OCI-M1 (cell line): ENCODE measurements around the gene SLC44A1.

Experiments used
- DNase-seq: peaks from one replicate; lab custom pipeline; 2025; lab: John Stamatoyannopoulos, UW

SLC44A1 gene

DNA sequence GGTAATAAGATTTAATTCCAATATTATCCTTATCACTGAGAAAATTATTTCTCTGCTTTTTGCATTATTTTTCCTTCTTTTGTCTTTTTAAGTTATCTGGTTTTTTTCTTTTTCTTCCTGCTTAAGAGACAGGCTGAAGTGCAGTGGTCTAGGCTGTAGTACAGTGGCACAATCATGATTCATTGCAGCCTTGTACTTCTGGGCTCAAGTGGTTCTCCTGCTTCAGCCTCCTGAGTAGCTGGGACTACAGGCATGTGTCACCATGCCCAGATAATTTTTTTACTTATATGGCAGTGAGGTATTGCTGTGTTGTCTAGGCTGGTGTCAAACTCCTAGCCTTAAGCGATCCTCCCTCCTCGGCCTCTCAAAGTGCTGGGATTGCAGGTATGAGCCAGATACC is 93.9 kb downstream of the SLC44A1 start:
- no peak for DNase-seq

DNA sequence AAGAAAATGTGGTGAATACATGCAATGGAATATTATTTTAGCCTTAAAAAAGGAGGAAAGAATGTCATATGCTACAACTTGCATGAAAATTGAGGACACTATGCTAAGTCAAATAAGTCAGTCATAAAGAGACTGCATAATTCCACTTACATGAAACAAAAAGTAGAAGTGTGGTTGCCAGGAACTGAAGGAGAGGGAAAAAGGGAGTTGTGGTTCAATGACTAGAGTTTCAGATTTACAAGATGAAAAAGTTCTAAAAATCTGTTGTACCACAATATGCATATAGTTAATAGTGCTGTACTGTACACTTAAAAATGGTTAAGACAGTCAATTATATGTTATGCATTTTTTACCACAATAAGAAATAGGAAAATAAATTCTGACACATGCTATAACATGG is 95.4 kb downstream of the SLC44A1 start:
- DNase-seq = no peak

DNA sequence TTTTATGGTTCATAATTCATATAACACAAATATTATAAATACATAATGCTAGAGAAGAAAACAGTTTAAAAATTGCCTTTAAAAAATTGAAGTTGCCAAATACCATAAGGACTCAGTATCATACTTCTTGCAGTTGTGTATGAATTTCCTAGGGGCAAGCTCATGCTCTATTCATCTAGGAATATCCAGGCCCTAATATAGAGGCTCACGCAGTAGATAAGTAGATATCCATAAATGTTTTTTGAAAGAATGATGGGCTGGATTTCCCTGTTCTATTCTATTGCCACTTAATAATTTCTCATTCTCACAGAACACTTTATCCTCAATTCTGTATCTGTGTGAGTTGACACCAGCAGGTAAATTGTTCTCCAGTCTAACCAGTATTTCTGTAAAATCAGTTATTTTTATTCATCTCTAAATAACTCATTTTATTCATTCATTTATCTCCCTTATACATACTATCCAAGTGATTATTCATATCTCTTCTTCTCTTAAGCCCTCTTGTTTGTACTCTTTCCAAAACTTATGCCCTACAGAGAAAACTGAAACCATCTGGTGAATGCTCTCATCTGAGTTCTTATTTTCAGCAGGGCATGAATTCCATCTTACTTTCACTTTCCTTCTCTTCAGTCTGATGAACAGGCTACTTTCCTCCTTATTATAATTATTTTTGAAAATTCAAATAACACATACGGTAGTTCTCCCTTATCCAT is 97.1 kb downstream of the SLC44A1 start:
- peak; percentile 84 for DNase-seq

DNA sequence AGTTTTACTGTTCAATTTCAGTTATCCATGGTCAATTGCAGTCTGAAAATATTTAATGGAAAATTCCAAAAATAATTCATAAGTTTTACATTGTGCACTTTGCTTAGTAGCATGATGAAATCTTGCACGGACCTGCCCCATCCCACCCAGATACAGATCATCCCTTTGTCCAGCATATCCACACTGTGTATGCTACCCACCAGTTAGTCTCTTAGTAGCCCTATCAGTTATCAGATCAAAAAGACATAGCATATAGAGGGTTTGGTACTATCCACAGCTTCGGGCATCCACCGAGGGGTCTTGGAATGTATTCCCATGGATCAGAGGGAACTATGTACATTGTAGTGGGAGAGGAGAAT is 97.7 kb downstream of the SLC44A1 start:
- peak; percentile 82 for DNase-seq

DNA sequence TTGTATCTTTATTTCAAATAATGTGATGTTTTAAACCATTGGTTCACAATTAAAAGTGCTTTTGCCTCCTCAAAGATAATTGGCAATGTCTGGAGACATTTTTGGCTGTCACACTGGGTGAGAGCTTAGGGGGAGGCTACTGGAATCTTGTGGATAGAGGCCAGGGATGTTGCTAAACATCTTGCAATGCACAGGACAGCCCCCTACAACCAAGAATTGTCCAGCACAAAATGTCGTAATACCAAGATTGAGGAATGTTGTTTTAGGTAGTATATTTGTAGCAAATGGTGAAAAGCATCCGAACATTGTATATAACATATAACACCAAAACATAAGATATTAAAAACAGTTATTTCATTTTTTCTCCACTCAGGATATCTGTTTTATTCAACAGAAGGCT is 99.8 kb downstream of the SLC44A1 start:
- DNase-seq = no peak

DNA sequence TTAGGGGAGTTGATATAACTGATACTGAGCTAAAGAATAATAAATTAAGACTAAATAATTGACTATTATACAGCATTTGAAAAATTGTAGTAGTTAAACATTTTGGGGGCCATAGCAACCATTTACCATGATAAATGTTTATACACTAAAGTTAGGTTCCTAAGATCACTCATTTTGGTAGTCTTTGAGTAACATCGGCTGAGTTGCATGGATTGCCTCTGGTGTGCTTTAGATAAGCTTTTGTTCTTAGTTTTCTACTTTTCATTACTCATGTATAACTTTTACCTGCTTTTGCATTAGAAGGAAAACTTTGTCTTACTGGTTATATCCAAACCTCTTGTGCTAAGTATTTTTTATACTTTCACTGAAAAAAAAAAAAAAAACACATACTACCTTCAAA is 101.2 kb downstream of the SLC44A1 start:
- peak; percentile 41 for DNase-seq

DNA sequence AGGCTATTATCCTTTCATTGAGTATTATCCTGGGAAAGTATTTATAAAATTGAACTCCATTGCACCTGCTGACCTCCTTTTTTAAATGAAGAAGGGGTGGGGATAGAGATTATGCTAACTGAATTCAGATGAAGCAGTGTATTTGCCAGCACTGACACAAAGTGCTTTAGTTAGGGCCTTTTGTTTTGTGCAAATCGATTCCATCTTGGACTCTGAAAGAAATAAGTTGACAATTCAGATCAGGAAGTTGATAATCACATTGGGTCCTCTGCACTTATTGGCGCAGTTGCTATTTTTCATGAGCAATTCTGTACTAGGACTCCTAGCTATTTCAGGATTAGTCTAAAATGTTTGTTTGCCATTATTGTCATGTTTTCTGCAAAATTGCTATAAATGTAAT is 101.8 kb downstream of the SLC44A1 start:
- peak; percentile 28 for DNase-seq

DNA sequence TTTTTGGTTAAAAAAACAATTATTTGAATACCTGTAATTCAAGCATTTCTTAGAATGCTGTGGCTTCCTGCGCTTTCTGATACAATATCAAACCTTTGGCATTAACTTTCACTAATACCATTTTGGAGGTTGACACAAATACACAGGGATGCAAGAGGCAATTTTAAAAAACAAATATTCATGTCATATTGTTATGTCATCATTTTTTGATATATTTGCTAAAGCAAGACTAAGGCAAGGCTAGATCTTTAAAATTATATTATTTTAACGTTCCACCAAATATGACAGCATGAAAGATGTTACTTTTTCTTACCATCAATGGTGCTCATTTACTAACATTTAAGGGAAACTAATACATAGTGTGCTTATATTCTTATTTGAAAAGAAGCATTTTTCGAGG is 110.0 kb downstream of the SLC44A1 start:
- no peak for DNase-seq

DNA sequence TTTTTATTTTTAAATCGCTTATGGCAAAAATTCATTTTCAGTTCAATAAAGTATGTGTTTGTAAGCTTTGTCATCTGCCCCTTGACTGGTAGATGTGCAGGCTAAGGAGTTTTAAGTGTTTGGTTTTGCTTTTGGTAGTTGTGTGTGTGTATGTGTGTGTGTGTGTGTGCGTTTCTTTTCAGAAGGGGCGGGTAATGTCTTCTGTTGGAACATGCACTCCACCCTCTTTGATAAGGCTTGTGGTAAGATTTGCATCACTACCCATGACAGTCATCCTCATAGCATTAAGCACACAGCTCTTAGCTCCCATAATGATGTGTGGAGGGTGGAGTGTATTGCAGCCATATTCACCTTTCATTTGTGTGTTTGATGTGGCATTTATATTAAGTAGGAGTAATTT is 111.3 kb downstream of the SLC44A1 start:
- DNase-seq = peak; percentile 95

DNA sequence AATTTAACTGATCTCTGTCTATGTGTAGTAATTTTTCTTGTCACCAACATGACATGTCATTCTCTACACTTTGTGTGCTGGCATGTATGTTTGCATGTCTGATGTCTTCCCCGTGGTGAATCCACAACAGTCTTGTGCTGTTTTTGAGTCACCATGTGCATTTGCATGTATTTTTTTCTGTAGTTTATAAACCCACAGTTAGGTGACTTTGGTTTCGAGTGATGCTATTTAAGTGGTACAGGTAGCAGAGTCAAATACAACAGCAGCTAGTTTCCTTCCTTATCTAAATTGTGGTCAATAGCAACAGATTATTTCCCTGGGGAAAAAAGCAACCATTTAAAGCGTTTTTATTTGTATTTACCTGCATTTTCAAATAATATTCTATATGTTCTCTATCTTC is 113.5 kb downstream of the SLC44A1 start:
- DNase-seq = no peak

DNA sequence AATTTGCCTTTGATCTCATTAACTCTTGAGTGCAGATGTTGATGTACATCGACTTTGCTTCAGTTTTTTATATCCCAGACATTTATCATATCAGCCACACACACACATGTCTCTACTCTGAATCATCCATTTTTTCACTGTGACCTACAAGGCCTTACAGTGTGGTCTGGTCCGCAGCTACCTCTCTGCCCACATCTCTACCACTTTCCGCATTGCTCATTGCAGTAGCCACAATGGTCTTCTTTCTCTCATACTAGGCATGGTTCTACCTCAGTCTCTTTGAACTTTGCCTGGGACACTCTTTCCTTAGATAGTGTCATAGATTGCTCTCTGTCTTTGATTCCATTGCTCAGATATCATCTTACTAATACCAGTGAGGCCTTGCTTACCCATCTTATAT is 115.4 kb downstream of the SLC44A1 start:
- DNase-seq = peak; percentile 72

DNA sequence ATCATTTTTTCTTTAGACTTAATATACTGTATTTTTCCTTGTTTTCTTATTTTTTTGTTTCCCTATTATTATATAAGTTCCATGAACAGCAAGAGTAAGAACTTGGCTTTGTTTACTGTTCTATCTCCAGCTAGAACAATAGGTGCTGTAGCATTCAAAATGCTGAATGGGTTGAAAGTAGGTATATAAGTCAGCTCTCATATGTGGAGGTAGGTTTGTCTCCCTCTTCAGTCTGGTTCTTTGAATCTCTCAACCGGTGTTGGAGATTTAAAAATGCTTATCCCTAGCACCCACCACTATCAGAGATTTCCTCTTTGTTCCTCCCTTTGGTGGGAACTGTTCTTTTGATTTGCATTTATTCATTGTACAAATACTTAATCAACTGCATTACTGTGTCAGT is 115.9 kb downstream of the SLC44A1 start:
- DNase-seq = peak; percentile 35

DNA sequence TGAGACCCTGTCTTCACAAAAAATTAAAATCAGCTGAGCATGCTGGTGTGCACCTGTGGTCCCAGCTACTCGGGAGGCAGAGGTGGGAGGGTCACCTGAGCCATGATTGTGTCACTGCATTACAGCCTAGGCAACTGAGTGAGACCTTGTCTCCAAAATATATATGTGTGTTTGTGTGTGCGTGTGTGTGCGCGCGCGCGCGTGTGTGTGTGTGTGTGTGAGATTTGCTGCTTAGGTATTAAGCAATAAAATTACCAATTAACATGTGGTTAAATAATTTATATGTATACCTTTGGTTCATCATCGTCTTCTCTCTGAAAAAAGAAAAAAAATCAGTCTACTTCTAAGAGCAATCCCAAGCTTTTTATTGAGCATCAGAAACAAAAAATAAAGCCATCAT is 117.4 kb downstream of the SLC44A1 start:
- DNase-seq = no peak

DNA sequence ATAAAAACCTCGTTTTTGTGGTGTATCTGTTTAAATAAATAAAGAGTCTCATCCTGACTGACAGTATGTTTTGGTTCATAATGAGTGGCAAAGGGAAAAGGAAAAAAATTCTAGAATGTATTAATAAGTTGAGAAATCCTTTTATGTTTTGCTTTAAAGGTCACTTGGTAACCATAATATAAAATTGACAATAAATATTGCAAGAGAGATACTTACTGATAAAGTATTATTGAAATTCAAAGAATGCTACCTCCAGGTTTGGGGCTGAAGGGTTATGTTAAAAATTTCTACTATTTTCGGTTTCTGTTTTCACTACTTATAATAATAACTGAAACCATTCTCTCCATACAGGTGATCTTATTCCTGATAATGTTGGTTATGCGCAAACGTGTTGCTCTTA is 118.0 kb downstream of the SLC44A1 start:
- no peak for DNase-seq

DNA sequence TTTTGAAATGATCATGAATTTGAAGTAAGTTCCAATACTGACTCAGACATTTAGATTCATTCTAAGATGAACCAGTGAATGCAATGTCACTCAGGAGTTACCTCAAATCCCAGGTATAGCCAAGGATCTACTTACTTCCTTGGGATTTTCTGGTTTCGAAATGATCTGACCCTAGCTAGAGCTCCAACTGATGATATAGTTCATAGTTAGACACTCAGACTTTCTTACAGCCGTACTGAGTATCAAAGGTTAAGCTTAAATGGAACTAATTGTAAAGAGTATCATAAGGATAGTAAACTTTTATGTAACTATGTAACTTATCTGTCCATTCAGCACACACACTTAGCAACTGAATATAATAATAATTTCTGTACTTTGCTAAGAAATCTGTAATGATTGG is 119.4 kb downstream of the SLC44A1 start:
- no peak for DNase-seq

DNA sequence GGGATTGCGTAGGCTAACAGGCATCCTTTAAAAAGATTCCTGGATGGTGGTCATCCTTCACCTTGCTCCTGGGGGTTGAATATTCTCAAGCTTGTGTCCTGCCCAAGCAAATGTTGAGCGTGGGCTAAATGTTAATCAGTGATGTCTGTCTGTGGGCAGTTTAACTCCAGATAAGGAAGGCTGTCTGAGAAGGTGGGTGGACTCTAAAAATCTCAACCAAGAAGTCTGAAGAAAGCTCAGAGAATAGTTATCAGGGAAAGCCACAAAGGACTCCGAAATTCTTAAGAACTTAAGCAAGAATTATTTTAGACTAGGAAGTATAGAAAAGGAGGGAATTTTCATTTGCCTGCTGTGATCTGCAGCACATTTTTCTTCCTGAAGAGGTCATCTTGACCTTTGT is 125.5 kb downstream of the SLC44A1 start:
- no peak for DNase-seq

DNA sequence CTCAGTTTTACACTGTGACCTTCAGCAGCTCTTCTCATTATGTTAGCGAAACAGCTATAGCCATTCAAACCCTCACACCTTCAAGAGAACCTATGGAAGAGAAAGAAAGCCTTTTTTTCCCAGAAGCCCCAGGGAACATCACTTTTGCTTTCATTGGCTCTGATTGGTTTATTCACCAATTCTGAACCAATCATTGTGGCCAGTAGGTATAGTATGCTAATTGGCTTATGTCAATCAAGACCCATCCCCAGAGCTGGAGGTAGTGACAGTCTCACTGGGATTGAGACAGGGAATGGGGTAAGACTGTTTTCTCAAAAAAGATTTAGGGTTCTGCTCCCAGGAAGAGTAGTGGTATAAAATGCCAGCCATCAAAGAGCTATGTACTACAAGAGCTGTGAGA is 129.3 kb downstream of the SLC44A1 start:
- peak; percentile 23 for DNase-seq

DNA sequence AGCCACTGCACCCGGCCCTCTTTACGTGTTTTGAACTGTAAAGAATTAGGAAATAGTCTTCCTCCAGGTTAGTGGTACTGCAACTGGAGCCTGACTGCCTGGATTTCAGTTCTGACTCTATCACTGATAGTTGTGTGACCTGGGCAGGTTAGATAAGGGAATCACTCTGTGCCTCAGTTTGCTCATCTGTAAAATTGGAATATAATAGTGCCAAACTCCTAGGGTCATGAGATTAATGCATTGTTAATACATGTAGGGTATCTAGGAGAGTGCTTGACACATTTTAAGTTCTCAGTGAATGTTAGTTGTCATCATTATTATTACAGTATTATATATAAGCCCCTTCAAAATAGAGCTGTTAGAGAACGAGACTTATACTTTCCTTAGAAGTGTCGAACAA is 130.9 kb downstream of the SLC44A1 start:
- DNase-seq = no peak

DNA sequence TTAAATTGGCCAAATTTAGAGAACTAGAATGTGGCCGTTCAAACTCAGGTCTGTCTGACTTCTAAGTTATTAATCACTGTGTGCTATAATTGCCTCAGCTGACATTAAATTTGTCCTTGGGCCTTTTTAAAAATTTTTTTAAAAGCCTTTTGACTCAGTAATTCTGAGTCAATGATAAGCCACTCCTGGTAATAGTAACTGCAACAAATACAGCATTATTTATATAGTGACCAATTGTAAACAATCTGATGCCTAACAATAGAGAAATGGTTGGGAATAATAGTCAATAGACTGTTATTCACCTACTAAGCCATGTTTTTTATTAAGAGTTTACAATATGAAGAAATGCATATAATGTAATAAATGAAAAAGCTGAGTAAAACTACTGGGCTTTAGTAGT is 132.4 kb downstream of the SLC44A1 start:
- no peak for DNase-seq

DNA sequence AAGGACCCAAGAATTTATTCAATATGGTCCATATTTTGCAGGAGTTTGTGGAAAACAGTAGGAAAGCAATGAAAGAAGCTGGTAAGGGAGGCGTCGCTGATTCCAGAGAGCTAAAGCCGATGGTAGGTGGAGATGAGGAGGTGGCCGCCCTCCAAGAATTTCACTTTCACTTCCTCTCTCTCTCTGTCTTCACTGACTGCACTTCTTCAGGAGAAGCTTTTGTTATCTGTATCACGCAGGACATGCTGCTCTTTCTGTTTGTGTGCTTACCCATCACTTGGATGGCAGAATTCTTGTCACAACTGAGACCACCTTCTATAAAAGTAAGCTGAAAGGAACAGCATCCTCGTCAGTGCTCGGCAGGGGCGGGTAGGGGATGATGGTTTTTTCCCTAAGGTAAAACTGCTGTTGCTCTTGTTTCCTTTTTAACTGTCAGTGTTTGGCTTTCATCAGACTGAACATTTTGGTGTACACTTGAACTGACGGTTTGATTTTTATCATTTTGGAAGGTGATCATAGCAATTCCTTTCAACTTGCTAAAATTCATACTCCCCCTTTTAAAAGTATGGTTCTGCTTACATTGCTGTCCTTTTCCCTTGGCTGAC is 141.0 kb downstream of the SLC44A1 start:
- peak; percentile 93 for DNase-seq

DNA sequence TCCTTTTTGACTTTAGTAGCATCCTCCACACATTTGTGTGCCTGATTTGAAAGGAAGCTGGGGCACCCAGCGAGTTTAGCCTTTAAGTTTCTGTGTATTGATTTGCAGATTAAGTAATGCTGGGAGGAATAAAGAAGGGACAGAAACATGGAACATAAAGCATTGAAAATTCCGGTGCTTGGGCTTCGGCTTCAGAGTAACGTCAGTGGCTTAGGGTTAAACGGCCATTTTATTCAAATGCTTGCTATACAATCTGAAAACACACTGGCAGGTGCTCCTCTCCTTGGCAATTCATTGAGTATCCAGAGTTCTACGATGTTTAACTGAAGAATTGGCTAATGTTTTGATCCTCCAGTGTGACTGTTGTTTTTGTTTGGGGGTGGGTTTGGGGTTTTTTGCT is 145.3 kb downstream of the SLC44A1 start:
- DNase-seq = no peak

DNA sequence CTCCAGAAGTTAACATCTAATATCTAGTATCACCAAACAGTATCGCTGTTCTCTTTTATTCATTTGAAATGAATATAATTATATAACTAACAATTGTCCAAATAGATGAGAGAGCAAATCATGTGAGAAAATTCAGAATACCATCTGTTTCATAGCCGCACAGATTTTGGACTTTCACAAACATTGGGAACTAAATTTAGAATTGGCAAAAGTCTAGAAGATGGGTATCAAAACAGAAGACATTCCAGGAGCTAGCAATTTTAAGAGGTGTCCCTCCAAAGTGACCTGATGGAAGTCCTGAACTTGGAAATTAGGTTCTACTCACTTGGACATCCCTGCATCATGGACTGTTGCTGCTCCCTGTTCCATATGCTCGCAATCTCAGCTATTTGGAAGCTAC is 146.4 kb downstream of the SLC44A1 start:
- DNase-seq = no peak

DNA sequence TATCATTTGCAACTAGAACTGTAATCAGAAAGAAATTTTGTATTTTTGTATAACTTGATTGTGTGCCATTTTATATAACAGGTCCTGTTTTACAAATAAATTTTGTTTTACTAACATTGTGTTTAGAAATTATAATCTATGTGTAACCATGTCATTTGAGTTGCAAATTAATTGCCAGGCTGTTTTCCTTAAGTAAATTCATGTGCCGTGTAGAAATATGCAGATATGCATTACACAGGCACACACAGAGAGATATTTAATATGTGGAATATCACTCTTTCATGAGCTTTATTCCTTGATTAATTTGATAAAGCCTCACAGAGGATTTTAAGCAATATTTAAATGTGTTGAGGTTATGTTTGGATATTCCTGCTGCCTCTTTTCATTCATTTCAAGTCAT is 146.8 kb downstream of the SLC44A1 start:
- DNase-seq = no peak

DNA sequence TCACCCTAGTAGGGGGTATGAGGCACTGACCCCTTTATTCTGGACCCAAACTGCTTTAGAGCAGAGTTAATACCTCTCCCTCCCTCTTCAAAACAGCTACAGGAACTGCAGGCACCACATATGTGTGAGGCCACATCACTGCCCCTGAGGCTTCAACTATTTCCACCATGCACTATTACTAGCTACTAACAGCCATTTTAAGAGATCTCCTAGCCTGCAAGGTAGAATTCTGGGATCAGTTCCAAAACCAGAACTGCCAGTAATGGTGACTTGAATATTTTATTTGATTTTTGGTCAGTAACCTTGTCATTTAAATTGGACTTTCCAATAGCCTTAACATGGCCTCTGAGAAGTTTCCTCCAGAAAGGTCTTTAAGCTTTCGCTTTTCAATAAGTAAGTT is 148.1 kb downstream of the SLC44A1 start:
- no peak for DNase-seq
